Measurements from ENCODE around the gene PIGS. TPM values are rescaled to one million over a fixed set of nuclear protein-coding genes. Genes with fewer than 3 reads are reported as not detected.

Gene PIGS
- total RNA-seq, 1 experiment from 2014 or later = 64.2 TPM

DNA sequence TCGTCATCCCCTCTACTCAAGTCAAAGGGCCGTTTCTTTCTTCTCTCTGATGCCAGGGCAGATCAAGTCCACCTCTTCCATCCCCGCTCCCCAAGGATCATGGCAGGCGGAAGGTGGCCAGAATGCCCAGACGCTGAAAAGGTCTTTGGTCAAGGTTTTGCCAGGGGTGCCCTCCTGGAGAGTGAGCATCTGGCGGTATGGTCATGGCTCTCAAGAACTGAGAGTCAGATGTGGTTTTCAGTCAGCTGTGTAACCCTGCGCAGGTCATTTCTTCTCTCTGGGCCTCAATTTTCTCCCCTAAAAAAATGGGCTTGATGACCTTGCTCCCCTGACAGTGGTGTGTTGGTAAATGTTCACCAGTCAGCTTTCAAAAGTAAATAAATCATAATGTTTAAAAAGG is 52.7 kb downstream of the PIGS start:
- ChIA-PET CTCF (no interaction called here), POLR2A (ENCODE audit: unreplicated experiment) (no interaction called here)
- no peak overlapping the region for H3K4me3 ChIP-seq
- no peaks in the 10 kb centered on the region for H3K79me2 ChIP-seq (ENCODE audit: low read depth)
- H3K9me3 ChIP-seq (ENCODE audit: insufficient read depth, low read depth) = no peaks in the 10 kb centered on the region
- intact Hi-C loops (cut with micrococcal nuclease; ENCODE audit: unreplicated experiment) = no loop called here
- TF ChIP-seq CTCF (conservative IDR thresholded peaks at IDR 0.05) (no peak), EZH2 (IDR thresholded peaks at IDR 0.05; ENCODE audit: low read depth) (no peak)
- no peak for DNase-seq
- H4K20me1 ChIP-seq (ENCODE audit: insufficient read depth) = no peaks in the 10 kb centered on the region
- no peaks in the 10 kb centered on the region for H3F3A ChIP-seq (ENCODE audit: insufficient read depth, low read depth)
- no peaks in the 10 kb centered on the region; the same call in 1 of the 2 replicates for H3K4me1 ChIP-seq (replicated peaks; ENCODE audit: insufficient read depth)
- no TSS peak for BruUV-seq (replicated peaks)
- H3K27ac ChIP-seq = no peak overlapping the region
- no peak overlapping the region for H2AFZ ChIP-seq
- no peaks in the 10 kb centered on the region for H3K36me3 ChIP-seq (ENCODE audit: low read depth)
- no peak overlapping the region for H3K4me2 ChIP-seq
- no peaks in the 10 kb centered on the region for H3K9me2 ChIP-seq (ENCODE audit: insufficient read depth)
- peaks cover 18% of the 10 kb centered on the region for H3K27me3 ChIP-seq (ENCODE audit: insufficient read depth, low read depth)

GRCh38 chr17:28518132-28518531 is 53.2 kb downstream of the PIGS start:
- Histone ChIP-seq H4K20me1 (ENCODE audit: insufficient read depth) (no peaks in the 10 kb centered on the region), H3K9me2 (ENCODE audit: insufficient read depth) (no peaks in the 10 kb centered on the region), H3F3A (ENCODE audit: insufficient read depth, low read depth) (no peaks in the 10 kb centered on the region), H3K9me3 (ENCODE audit: insufficient read depth, low read depth) (no peaks in the 10 kb centered on the region), H3K36me3 (ENCODE audit: low read depth) (no peaks in the 10 kb centered on the region), H3K4me3 (no peak overlapping the region), H3K4me1 (replicated peaks; ENCODE audit: insufficient read depth) (no peaks in the 10 kb centered on the region; the same call in 1 of the 2 replicates), H3K79me2 (ENCODE audit: low read depth) (no peaks in the 10 kb centered on the region), H3K4me2 (no peak overlapping the region), H2AFZ (no peak overlapping the region), H3K27me3 (ENCODE audit: insufficient read depth, low read depth) (peaks cover 22% of the 10 kb centered on the region), H3K27ac (no peak overlapping the region)
- no TSS peak for BruUV-seq (replicated peaks)
- no peak for DNase-seq
- POLR2A ChIA-PET (ENCODE audit: unreplicated experiment) = no interaction called here
- CTCF ChIA-PET = no interaction called here
- no peak for TF ChIP-seq EZH2 (IDR thresholded peaks at IDR 0.05; ENCODE audit: low read depth)
- TF ChIP-seq CTCF (conservative IDR thresholded peaks at IDR 0.05) = no peak
- intact Hi-C loops (cut with micrococcal nuclease; ENCODE audit: unreplicated experiment) = no loop called here

GRCh38 chr17:28515518-28515917 is 55.8 kb downstream of the PIGS start:
- no peaks in the 10 kb centered on the region for H4K20me1 ChIP-seq (ENCODE audit: insufficient read depth)
- intact Hi-C loops (cut with micrococcal nuclease; ENCODE audit: unreplicated experiment) = no loop called here
- no peak overlapping the region for H3K4me3 ChIP-seq
- H3K36me3 ChIP-seq (ENCODE audit: low read depth) = no peaks in the 10 kb centered on the region
- H3K27ac ChIP-seq = no peak overlapping the region
- CTCF ChIA-PET = no interaction called here
- H2AFZ ChIP-seq = no peak overlapping the region
- H3K27me3 ChIP-seq (ENCODE audit: insufficient read depth, low read depth) = peaks cover 48% of the 10 kb centered on the region
- H3K4me2 ChIP-seq = no peak overlapping the region
- no peak for DNase-seq
- no peaks in the 10 kb centered on the region for H3K79me2 ChIP-seq (ENCODE audit: low read depth)
- H3F3A ChIP-seq (ENCODE audit: insufficient read depth, low read depth) = no peaks in the 10 kb centered on the region
- H3K4me1 ChIP-seq (replicated peaks; ENCODE audit: insufficient read depth) = no peaks in the 10 kb centered on the region; the same call in 1 of the 2 replicates
- no peaks in the 10 kb centered on the region for H3K9me3 ChIP-seq (ENCODE audit: insufficient read depth, low read depth)
- no TSS peak for BruUV-seq (replicated peaks)
- POLR2A ChIA-PET (ENCODE audit: unreplicated experiment) = no interaction called here
- no peaks in the 10 kb centered on the region for H3K9me2 ChIP-seq (ENCODE audit: insufficient read depth)
- TF ChIP-seq EZH2 (IDR thresholded peaks at IDR 0.05; ENCODE audit: low read depth) = no peak
- no peak for TF ChIP-seq CTCF (conservative IDR thresholded peaks at IDR 0.05)

All from PC-9 (cell line).